GM04503 (cell line): ENCODE measurements around the gene H1-8.
"Not testable (repeated sequence)": the region's sequence is repeated elsewhere in the genome, so short reads cannot be mapped to it uniquely, and the experiment has no call there.

Source experiments
- DNase-seq: peaks from one replicate; pipeline ENCODE4 v3.0.0-alpha.2; 2012; ENCODE audit warnings: low read depth

H1-8 gene

DNA sequence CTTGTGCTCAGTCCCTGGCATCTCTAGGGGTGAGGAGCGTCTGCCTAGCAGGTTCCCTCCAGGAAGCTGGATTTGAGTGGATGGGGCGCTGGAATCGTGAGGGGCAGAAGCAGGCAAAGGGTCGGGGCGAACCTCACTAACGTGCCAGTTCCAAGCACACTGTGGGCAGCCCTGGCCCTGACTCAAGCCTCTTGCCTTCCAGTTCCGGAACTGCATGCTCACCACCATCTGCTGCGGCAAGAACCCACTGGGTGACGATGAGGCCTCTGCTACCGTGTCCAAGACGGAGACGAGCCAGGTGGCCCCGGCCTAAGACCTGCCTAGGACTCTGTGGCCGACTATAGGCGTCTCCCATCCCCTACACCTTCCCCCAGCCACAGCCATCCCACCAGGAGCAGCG is 9.6 kb upstream of the H1-8 start:
- no peak for DNase-seq

DNA sequence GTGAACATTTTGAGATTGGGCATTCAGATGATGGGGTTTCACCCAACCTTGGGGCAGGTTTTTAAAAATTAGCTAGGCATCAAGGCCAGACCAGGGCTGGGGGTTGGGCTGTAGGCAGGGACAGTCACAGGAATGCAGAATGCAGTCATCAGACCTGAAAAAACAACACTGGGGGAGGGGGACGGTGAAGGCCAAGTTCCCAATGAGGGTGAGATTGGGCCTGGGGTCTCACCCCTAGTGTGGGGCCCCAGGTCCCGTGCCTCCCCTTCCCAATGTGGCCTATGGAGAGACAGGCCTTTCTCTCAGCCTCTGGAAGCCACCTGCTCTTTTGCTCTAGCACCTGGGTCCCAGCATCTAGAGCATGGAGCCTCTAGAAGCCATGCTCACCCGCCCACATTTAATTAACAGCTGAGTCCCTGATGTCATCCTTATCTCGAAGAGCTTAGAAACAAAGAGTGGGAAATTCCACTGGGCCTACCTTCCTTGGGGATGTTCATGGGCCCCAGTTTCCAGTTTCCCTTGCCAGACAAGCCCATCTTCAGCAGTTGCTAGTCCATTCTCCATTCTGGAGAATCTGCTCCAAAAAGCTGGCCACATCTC is 8.4 kb upstream of the H1-8 start:
- DNase-seq, result no peak

DNA sequence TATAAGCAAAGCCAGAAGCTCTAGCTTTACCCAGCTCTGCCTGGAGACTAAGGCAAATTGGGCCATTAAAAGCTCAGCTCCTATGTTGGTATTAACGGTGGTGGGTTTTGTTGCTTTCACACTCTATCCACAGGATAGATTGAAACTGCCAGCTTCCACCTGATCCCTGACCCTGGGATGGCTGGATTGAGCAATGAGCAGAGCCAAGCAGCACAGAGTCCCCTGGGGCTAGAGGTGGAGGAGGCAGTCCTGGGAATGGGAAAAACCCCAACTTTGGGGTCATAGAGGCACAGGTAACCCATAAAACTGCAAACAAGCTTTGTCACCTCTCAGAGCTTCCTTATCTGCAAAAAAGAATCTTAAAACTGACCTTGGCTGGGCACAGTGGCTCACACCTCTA is 7.9 kb upstream of the H1-8 start:
- no peak for DNase-seq

DNA sequence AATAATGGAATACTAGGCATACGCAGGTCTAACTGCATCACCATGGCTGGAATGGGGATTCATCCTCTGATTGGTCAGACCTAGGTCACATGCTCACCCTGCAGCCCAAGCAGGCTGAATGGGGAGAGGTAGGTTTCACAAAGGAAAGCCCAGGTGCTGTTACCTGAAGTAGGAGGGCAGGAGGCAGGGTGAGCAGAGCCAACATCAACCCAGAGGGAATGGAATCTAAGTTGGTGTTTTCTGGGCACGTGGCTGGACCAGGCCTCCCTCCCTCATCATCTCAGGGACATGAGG is 6.7 kb upstream of the H1-8 start:
- no peak for DNase-seq

DNA sequence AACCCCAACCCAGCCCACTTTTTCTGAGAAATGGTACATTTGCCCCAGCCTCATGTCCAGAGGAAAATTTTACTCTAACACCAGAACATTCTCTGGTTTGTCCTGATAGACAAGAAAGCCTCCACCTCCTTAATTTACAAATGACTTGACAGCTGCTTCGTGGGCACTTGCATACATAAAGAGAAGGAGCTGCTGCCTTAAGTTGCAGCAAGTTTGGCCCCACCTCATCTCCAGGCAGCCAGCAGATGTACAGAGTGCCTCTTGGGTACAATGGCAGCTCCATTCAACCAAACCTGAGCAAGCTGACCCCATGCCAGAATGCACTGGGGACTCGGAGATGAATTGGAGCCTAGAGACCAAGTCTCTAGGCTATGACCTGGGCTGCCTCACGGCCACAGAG is 6.2 kb upstream of the H1-8 start:
- no peak for DNase-seq

DNA sequence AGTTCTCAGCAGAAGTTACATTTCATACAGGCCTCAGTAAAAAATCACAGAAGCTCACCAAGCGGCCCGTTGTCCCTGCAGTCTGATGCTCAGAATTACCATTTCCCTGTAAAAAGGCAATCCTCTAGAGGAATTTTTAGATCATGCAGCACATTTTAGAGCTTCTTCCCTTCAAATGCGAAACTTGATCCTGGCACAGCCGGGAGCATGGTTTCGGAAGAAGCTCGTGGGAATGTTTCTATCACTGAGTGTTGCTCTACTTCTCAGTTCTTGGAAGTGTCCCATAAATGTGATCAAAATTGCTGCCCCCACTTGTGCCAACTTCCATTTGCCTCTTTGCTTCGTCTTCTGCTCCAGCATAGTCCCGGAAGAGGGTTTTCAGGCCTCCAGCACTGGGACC is 3.8 kb upstream of the H1-8 start:
- DNase-seq, result no peak

DNA sequence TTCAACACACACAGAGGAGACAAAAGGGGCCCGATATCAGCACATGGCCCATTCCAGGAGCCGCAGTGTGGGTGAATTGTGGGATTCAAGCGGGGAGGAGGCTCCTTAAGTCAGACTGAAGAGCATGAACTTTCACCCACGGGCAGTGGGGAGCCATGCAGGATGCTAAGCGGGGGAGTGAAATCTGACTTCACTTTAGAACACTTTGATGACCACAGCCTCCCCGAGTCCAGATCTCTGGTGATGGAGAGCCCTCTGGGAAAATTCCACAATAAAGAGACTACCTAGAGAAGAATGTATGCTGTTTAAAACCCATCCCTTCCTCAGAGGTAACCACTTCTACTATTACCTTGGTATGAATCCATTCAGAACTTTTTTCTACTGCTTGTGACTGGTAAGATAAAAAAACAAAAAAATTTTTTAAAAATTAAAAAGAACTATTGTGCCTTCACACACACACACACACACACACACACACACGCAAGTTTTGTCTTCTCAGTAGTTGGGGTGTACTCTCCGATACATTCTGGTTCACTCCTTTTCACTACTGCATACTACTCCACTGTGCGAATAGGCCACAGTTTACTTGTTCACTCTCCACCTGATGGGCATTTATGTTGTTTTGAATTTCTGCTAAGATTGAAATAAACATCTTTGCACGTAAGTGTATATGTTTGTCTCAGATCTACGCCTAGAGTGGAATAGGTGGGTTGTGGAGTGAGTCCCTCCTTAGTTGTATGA is 2.0 kb upstream of the H1-8 start:
- no peak for DNase-seq

DNA sequence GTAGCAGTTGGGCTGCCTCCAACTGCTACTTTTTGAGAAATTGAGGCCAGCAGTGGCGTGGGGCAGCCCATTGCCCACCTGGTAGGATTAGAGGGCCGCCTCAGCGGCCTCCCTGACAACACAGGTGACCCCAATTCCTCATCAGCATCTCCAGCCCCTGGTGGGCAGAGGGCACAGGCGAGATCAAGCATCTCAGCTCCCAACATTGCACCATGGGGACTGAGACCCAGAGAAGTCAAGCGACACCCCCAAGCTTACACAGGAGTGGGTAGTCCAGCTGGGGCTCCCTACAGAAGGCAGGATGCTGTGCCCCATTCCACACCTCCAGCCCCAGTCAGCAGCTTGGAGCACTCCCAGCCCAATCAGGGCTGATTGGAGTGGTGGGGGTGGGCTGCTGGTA is 228 bp upstream of the H1-8 start:
- DNase-seq, result no peak

DNA sequence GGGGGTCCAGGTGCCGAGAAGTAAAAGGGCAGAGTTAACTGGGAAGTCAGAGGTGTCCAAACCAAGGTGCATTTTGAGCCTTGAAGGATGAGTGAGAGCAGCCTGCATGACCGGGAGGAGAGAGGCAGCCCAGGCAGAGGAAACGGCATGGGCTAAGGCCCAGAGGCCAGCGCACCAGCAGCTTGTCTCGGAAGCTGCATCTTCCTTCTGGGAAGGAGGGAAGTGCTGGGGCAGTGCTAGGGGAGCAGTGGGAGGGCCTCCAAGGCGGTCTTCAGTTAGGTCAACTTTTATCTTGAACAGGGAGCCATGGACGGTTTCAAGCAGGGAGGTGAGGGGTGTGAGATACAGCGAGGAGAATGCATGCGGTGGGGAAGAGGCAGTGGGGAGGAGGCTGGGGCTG is 1.0 kb downstream of the H1-8 start:
- no peak for DNase-seq

DNA sequence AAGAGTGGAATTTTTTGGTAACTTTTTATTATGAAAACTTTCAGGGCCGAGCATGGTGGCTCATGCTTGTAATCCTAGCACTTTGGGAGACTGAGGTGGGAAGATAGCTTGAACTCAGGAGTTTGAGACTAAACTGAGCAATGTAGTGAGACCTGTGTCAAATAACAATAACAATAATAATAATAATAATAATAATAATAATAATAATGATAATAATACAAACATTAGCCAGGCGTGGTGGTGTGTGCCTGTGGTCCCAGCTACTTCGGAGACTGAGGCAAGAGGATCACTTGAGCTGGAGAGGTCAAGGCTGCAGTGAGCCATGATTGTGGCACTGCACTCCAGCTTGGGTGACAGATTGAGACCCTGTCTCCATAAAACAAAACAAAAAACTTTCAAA is 3.0 kb downstream of the H1-8 start:
- not testable (repeated sequence) for DNase-seq

DNA sequence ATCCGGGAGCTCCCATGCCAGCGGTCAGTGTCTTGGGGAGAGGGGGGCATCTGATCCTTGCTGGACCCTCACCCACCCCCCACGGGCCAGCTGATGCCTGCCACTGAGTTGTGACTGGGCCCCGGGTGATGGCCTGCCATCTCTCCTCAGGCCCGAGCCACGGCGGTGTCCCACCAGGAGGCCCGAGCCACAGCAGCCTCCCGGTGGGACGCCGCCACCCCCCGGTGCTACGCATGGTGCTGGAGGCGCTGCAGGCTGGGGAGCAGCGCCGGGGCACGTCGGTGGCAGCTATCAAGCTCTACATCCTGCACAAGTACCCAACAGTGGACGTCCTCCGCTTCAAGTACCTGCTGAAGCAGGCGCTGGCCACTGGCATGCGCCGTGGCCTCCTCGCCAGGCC is 4.3 kb downstream of the H1-8 start:
- DNase-seq, result no peak

DNA sequence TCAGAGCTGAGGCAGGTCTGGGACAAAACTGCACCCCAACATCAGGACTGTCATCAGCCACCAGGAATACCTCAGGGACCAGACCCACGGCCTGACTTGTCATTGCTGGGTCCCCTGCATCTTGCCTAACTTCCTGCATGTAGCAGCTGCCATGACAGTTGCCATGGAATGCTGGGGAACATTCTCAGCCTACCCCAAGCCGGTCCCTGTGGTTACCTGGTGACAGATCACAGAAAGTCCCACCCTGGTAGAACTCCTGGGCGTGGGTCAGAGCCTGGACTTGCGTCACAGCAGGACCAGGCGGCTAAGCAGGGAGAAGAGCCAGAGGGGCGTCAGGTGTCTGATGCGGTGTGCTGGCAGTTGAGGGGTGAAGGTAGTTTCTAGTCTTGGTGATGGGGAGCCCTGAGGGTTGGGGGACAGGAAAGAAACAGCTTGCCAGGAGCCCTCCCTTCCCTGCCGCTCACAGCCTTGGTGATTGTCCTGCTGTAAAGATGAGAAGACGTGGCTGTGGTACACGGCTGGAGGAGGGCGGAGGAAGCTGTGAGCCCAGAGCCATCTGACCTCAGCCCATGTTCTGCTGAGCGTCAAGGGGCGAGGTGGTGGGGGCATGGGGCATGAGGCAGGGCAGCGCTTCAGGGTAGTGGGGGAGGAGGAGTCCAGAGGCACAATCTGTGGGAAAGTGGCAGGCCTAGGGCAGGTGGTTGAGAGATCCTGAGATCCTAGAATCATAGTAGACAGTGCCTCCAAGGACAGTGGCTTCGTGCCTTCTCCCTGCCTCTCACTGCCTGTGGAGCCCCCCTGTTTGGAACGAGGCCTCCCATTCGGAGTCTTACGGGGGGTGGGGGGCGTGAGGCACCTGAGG is 5.4 kb downstream of the H1-8 start:
- DNase-seq, result no peak

DNA sequence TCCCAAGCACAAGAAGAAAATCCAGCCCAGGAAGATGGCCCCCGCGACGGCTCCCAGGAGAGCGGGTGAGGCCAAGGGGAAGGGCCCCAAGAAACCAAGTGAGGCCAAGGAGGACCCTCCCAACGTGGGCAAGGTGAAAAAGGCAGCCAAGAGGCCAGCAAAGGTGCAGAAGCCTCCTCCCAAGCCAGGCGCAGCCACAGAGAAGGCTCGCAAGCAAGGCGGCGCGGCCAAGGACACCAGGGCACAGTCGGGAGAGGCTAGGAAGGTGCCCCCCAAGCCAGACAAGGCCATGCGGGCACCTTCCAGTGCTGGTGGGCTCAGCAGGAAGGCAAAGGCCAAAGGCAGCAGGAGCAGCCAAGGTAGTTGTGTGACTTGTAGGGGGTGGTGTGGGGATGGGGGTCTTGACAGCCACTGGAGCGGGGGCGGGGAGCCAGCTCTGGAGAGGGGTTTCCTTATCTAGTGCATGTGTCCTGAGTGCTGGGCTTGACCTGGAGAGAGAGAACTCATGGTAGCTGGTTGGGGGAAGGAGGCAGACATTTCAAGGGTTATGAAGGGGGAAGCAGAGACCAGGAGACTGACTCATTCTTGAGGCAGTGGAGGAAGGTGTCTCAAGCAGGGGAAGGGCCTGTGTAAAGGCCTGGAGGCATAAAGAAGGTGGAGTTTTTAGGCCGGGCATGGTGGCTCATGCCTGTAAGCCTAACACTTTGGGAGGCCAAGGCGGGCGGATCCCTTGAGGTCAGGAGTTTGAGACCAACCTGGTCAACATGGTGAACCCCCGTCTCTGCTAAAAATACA is 6.2 kb downstream of the H1-8 start:
- DNase-seq, result no peak

DNA sequence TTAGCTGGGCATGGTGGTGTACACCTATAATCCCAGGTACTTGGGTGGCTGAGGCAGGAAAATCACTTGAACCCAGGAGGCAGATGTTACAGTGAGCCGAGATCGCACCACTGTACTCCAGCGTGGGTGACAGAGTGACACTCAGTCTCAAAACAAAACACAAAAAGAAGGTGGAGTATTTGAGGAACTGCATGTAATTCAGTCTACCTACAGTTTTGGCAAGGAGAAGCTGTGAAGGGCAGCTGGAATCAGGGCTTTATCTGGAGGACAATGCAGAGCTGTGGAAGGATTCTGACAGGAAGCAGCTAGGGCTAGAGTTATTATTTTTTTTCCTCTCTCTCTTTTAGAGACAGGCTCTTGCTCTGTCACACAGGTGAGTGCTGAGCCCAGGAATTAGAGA is 6.8 kb downstream of the H1-8 start:
- DNase-seq, result no peak

DNA sequence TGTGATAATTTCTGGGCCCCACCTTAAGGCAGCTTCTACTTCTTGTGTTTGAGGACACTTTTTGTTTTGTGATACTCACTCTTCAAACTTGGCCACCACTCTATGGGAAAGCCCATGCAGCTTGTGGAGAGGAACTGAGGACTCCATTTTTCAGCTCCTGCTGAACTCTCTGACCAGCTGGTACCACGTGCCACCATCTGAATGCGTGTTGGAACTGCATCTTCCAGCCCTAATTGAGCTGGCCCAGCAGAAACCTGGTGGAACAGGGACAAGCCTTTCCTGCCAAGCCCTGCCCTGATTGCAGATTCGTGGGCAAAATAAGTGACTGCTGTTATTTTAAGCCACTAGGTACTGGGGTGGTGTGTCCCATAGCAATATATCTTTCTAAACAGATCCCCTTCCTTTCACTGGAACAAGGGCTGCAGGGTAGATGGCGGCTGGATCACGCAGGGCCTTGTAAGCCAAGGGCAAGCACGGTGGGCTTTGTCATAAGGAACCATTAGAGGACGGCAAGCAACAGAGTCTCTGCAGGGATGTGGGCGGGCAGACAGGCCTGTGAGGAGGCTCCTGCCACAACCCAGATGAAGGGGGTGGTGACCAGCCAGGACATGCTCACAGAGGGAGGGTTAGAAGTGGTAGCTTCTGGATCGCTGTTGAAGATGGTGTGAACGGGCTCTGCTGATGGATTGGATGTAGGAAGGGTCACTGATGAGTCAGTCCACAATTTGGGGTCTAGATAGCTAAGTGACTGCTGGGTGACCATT is 9.5 kb downstream of the H1-8 start:
- no peak for DNase-seq

DNA sequence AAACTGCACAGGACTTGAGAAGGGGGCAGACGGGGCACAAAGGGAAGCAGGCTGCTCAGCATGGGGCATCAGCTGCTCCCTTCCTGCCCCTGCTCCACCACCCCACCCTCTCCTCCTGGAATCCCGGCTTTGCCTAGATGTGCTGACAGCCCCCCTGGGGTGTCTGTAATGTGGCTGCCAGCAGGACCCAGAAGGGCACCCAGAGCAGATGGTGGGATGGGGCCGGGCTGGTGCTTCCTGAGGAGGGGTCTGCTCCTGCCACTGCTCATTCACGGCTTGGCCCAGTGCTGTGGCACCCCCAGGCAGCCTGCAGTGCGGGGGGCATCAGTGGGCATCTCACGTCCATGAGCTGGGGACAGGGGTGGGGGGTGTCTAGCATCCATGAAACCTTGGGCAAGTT is 10.2 kb downstream of the H1-8 start:
- DNase-seq, result no peak

DNA sequence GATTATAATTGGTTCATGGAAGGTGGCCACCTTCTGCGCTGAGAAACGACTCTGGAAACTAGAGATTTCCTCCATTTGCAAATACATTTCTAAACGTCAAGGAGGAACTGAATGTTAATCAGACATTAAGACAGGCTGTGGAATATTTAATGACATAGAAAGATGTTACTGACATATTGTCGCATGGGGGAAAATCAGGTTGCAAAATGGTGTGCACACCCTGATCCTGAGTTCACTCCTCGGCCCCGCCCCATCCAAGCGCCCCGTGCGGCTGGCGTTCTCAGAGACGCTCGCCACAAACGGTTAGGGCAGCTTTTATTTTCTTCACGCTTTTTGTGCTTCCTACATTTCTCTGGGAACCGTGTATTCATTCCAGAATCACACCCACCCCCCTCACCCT is 10.7 kb downstream of the H1-8 start:
- no peak for DNase-seq

DNA sequence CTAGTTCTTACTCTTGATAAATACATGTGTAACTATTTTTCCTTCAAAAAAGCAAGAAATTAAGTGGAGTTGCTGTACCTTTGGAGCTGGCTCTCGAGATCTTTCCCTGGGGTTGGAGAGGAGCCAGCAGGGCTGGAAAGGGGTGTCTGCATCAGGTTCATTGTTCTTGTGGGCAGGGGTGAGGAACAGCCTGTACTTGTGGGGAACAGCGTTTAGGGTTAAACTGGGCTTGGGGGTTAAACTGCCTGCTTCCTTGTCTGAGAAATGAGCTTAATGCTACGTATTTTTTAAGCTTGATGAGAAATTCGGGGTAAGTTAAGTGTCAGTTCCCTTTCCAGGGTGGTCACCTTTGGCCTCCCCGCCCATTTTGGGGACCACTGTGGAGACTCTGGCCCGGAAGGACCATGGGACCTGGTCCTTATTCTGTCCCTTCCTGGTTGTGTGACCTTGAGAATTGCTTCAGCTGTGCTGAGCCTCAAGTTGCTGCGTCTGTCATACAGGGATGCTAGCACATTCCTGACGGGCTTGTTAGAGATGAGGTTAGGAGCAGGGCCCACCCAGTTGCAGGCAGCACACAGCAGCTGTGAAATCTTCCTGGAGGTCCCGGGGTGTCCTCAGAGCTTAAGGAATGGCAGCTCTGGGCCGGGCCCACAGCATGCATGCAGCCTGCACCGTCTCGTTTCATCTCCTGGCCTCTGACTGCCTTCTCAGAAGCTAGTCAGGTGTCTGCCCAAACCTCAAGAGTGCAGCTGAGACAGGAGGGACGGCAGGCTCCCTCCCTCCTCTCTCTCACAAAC is 11.6 kb downstream of the H1-8 start:
- DNase-seq, result no peak

DNA sequence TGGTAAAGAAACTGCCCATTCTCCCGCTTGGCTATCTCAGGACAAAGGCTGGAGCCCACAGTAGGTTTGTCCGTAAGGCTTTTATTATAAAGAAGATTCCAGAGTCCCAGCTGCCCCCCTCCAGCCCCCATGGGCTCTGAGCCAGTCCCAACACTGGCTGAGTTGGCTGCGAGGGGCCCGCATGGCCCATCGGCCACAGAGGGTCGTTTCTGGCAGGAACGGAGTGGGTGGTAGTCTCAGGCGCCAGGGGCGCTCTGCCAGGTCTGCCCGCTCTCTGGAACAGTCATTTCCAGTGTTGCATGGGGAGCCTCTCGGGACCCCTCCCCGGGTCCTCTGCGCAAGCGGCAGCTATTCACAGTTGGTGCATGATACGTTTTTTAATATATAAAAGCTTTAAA is 12.2 kb downstream of the H1-8 start:
- no peak for DNase-seq

DNA sequence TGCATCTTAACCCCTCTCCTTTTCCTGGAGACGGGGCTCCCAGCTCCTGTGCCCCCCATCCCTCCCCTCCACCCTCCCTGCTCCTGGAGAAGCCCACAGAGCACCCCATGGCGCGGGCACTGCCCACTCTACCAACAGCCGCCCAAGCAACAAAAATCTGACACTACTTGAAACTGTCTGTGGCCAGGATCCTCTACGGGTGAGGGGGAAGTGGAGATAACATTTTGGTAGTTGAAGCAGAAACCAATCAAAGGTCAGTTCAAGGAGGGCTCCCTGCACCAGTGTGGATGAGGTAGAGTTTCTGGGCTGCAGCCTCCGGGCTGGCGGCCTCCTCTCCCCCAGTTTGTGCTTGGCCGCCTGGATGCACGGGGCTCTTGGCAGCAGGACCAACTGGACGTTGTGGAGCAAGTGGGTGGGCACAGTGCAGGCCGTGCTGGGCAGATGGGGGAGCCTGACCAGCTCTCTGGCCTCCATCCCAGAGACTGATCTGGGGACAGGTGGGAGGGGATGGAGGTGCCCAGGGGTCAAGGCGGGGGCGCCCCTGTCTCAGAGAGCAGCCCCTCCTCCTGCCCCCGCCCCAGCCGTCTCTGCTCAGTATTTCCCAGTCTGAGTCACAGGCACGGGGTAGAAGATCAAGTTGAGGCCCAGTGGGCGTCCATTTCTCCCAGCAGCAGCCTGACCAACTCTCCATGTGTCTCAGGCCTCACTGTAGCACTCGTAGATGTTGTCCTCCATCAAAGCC is 12.8 kb downstream of the H1-8 start:
- DNase-seq, result no peak

DNA sequence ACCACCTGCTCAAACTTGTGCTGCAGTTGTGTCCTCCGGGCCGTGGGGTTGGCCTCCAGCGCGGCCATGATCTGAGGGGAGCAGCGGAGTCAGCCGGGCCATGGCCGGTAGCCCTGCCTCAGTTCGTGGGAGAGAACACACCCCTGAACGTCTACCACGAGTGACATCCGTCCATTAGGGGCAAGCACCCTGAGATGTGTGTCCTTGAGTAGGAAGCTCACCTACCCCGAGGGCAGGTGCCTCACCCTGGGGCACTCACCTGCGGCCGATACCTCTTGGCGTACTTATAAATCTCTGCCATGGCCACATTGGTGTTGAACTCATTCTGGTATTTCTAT is 13.4 kb downstream of the H1-8 start:
- DNase-seq, result no peak
